ENCODE data around the gene FMNL2. TPM values are rescaled to one million over a fixed set of nuclear protein-coding genes. Genes with fewer than 3 reads are reported as not detected.

FMNL2 gene
- total RNA-seq, 1 experiment from 2014 or later: 43.1 TPM

GRCh38 chr2:152349416-152349815 lies 14.4 kb downstream of the FMNL2 start:
- BruUV-seq (replicated peaks): no TSS peak
- no peak for TF ChIP-seq EZH2 (IDR thresholded peaks at IDR 0.05; ENCODE audit: borderline replicate concordance, low read depth, low read length, poor library complexity, severe bottlenecking)
- TF ChIP-seq CTCF (conservative IDR thresholded peaks at IDR 0.05; ENCODE audit: low read depth, low read length): no peak
- ChIA-PET CTCF (no interaction called here), POLR2A (ENCODE audit: low non-redundant PET) (no interaction called here)
- DNase-seq (ENCODE audit: low spot score): no peak
- no peaks in the 10 kb centered on the region for H3K36me3 ChIP-seq (ENCODE audit: insufficient read depth, low read length, poor library complexity, severe bottlenecking)
- H3K9me3 ChIP-seq (ENCODE audit: low read depth, low read length, poor library complexity, severe bottlenecking): no peaks in the 10 kb centered on the region
- peaks cover 7% of the 10 kb centered on the region for H3K4me1 ChIP-seq (ENCODE audit: insufficient read depth, low read length, poor library complexity, severe bottlenecking)
- no peak overlapping the region for H3K4me3 ChIP-seq (ENCODE audit: low read depth, low read length, poor library complexity, severe bottlenecking)
- intact Hi-C loops (cut with micrococcal nuclease; ENCODE audit: unreplicated experiment): no loop called here
- H3K27me3 ChIP-seq (replicated peaks; ENCODE audit: insufficient read depth, low read depth, low read length, poor library complexity): no peaks in the 10 kb centered on the region
- no peak overlapping the region for H3K27ac ChIP-seq (ENCODE audit: low read depth, low read length, poor library complexity, severe bottlenecking)

- Histone ChIP-seq H3K9me3 (ENCODE audit: low read depth, low read length, poor library complexity, severe bottlenecking) (no peaks in the 10 kb centered on the region), H3K4me3 (ENCODE audit: low read depth, low read length, poor library complexity, severe bottlenecking) (no peak overlapping the region), H3K27me3 (replicated peaks; ENCODE audit: insufficient read depth, low read depth, low read length, poor library complexity) (no peaks in the 10 kb centered on the region), H3K4me1 (ENCODE audit: insufficient read depth, low read length, poor library complexity, severe bottlenecking) (peaks cover 15% of the 10 kb centered on the region), H3K36me3 (ENCODE audit: insufficient read depth, low read length, poor library complexity, severe bottlenecking) (no peaks in the 10 kb centered on the region), H3K27ac (ENCODE audit: low read depth, low read length, poor library complexity, severe bottlenecking) (no peak overlapping the region)
- TF ChIP-seq EZH2 (IDR thresholded peaks at IDR 0.05; ENCODE audit: borderline replicate concordance, low read depth, low read length, poor library complexity, severe bottlenecking) (no peak), CTCF (conservative IDR thresholded peaks at IDR 0.05; ENCODE audit: low read depth, low read length) (no peak)
- CTCF ChIA-PET: no interaction called here
- no peak for DNase-seq (ENCODE audit: low spot score)
- POLR2A ChIA-PET (ENCODE audit: low non-redundant PET): no interaction called here
- intact Hi-C loops (cut with micrococcal nuclease; ENCODE audit: unreplicated experiment): no loop called here
- BruUV-seq (replicated peaks): no TSS peak
These were observed 15.2 kb downstream of the FMNL2 start for GRCh38 chr2:152350155-152350679.

- intact Hi-C loops (cut with micrococcal nuclease; ENCODE audit: unreplicated experiment): no loop called here
- CTCF ChIA-PET: no interaction called here
- Histone ChIP-seq H3K4me3 (ENCODE audit: low read depth, low read length, poor library complexity, severe bottlenecking) (no peak overlapping the region), H3K9me3 (ENCODE audit: low read depth, low read length, poor library complexity, severe bottlenecking) (no peaks in the 10 kb centered on the region), H3K27ac (ENCODE audit: low read depth, low read length, poor library complexity, severe bottlenecking) (no peak overlapping the region), H3K27me3 (replicated peaks; ENCODE audit: insufficient read depth, low read depth, low read length, poor library complexity) (no peaks in the 10 kb centered on the region), H3K36me3 (ENCODE audit: insufficient read depth, low read length, poor library complexity, severe bottlenecking) (no peaks in the 10 kb centered on the region), H3K4me1 (ENCODE audit: insufficient read depth, low read length, poor library complexity, severe bottlenecking) (peaks cover 18% of the 10 kb centered on the region)
- TF ChIP-seq EZH2 (IDR thresholded peaks at IDR 0.05; ENCODE audit: borderline replicate concordance, low read depth, low read length, poor library complexity, severe bottlenecking): no peak
- TF ChIP-seq CTCF (conservative IDR thresholded peaks at IDR 0.05; ENCODE audit: low read depth, low read length): no peak
- DNase-seq (ENCODE audit: low spot score): no peak
- POLR2A ChIA-PET (ENCODE audit: low non-redundant PET): no interaction called here
- no TSS peak for BruUV-seq (replicated peaks)
These were observed 17.6 kb downstream of the FMNL2 start for GRCh38 chr2:152352616-152353015.

All from A673 (cell line).